BJ (cell line): ENCODE data around the gene DKK2. TPM values are rescaled to one million over a fixed set of nuclear protein-coding genes. Genes with fewer than 3 reads are reported as not detected.

ENCODE experiments used
- CTCF ChIA-PET: fragments of 350-600 bp; formaldehyde crosslinking; extraction: SDS; loops from one replicate; lab custom pipeline; 2021; ENCODE audit warnings: antibody characterized with exemption, inconsistent platforms; lab: Yijun Ruan, JAX
- POLR2A ChIA-PET: fragments of 300-600 bp; sonication (Branson Sonifier 250); formaldehyde crosslinking; extraction: SDS; loops from one replicate; lab custom pipeline; 2021; ENCODE audit warnings: antibody characterized with exemption; lab: Charles Lee
- DNase-seq: peaks from one replicate; pipeline ENCODE4 v3.0.0-alpha.2; 2011; ENCODE audit warnings: low read depth
- H3K27me3 ChIP-seq: 2 replicates; pipeline ENCODE4 v1.6.0; 2011; ENCODE audit warnings: low read length; ENCODE audit not compliant: control insufficient read depth, insufficient read depth
- H3K36me3 ChIP-seq: 2 replicates; pipeline ENCODE4 v1.5.1; 2011; ENCODE audit warnings: low read length; ENCODE audit not compliant: control insufficient read depth, insufficient read depth
- H3K4me3 ChIP-seq: 2 replicates; pipeline ENCODE4 v1.5.1; 2011; ENCODE audit warnings: low read depth, mild to moderate bottlenecking, control low read depth, low read length
- polyA plus RNA-seq: library from polyadenylated mRNA; depleted of rRNA; stranded (reverse); fragments of >200 nt; gene quantifications from 2 replicates; pipeline ENCODE4 v1.2.3, GENCODE V29; 2011
- TF ChIP-seq, protein P1 (sequence below): IDR thresholded peaks from 2 replicates; pipeline ENCODE4 v1.5.1; 2011; ENCODE audit warnings: low read depth, mild to moderate bottlenecking, control low read depth, inconsistent platforms, low read length, moderate library complexity; ENCODE audit not compliant: insufficient read depth

The DKK2 gene
- polyA plus RNA-seq, 1 experiment: 0.25 TPM

DNA sequence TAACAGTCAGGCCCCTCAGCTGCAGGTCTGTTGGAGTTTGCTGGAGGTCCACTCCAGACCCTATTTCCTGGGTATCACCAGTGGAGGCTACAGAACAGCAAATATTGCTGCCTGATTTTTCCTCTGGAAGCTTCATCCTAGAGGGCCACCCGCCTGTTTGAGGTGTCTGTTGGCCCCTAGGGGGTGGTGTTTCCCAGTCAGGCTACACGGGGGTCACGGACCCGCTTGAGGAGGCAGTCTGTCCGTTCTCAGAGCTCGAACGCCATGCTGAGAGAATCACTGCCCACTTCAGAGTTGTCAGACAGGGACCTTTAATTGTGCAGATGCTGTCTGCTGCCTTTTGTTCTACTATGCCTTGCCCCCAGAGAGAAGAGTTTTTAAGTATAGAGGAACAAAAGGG lies 160.8 kb downstream of the DKK2 start:
- POLR2A ChIA-PET: no interaction called here
- TF ChIP-seq, protein P1, sequence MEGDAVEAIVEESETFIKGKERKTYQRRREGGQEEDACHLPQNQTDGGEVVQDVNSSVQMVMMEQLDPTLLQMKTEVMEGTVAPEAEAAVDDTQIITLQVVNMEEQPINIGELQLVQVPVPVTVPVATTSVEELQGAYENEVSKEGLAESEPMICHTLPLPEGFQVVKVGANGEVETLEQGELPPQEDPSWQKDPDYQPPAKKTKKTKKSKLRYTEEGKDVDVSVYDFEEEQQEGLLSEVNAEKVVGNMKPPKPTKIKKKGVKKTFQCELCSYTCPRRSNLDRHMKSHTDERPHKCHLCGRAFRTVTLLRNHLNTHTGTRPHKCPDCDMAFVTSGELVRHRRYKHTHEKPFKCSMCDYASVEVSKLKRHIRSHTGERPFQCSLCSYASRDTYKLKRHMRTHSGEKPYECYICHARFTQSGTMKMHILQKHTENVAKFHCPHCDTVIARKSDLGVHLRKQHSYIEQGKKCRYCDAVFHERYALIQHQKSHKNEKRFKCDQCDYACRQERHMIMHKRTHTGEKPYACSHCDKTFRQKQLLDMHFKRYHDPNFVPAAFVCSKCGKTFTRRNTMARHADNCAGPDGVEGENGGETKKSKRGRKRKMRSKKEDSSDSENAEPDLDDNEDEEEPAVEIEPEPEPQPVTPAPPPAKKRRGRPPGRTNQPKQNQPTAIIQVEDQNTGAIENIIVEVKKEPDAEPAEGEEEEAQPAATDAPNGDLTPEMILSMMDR: no peak
- CTCF ChIA-PET: interaction anchor here (1.1 kb wide), 1 partner anchor 23 kb away, joined by 4 read pairs; no protein-coding TSS in a partner anchor
- H3K27me3 ChIP-seq: no peaks in the 10 kb centered on the region
- DNase-seq: no peak
- H3K36me3 ChIP-seq: no peaks in the 10 kb centered on the region
- H3K4me3 ChIP-seq: no peak overlapping the region
